Activated naive CD4-positive, alpha-beta T cell treated with anti-CD3 and anti-CD28 coated beads for 36 hours (primary cell): ENCODE data around the gene TMEM255B. TPM values are rescaled to one million over a fixed set of nuclear protein-coding genes. Genes with fewer than 3 reads are reported as not detected.

Experiments
- CTCF ChIA-PET: fragments of 350-600 bp; sonication (Branson Sonifier 250); formaldehyde crosslinking; loops from one replicate; lab custom pipeline; 2021; ENCODE audit warnings: antibody characterized with exemption; lab: Charles Lee
- DNase-seq: peaks from one replicate; pipeline ENCODE4 v3.0.0-alpha.2; 2020
- H3K27ac Mint-ChIP-seq: one replicate; pipeline ENCODE4 v1.8.0; 2021; ENCODE audit warnings: mild to moderate bottlenecking, mixed read lengths
- H3K27me3 Mint-ChIP-seq: one replicate; pipeline ENCODE4 v1.8.0; 2021; ENCODE audit warnings: low read depth, mixed read lengths
- H3K36me3 Mint-ChIP-seq: one replicate; pipeline ENCODE4 v1.8.0; 2021; ENCODE audit warnings: low read depth, mixed read lengths
- H3K4me1 Mint-ChIP-seq: one replicate; pipeline ENCODE4 v1.8.0; 2021; ENCODE audit warnings: low read depth, mixed read lengths
- H3K4me3 Mint-ChIP-seq: one replicate; pipeline ENCODE4 v1.8.0; 2021; ENCODE audit warnings: mild to moderate bottlenecking, moderate library complexity, mixed read lengths
- H3K9me3 Mint-ChIP-seq: one replicate; pipeline ENCODE4 v1.8.0; 2021; ENCODE audit warnings: mixed read lengths
- intact Hi-C: fragments of 100-400 bp; cut with micrococcal nuclease; formaldehyde crosslinking; loops from one replicate; pipeline ENCODE4 v1.15.1; 2023
- total RNA-seq, 2 experiments: library from RNA; stranded (reverse); gene quantifications; one replicate each; pipeline ENCODE4 v1.2.3, GENCODE V29; 2021

TMEM255B gene
- total RNA-seq, 2 experiments from 2014 or later, result 1.1 TPM

DNA sequence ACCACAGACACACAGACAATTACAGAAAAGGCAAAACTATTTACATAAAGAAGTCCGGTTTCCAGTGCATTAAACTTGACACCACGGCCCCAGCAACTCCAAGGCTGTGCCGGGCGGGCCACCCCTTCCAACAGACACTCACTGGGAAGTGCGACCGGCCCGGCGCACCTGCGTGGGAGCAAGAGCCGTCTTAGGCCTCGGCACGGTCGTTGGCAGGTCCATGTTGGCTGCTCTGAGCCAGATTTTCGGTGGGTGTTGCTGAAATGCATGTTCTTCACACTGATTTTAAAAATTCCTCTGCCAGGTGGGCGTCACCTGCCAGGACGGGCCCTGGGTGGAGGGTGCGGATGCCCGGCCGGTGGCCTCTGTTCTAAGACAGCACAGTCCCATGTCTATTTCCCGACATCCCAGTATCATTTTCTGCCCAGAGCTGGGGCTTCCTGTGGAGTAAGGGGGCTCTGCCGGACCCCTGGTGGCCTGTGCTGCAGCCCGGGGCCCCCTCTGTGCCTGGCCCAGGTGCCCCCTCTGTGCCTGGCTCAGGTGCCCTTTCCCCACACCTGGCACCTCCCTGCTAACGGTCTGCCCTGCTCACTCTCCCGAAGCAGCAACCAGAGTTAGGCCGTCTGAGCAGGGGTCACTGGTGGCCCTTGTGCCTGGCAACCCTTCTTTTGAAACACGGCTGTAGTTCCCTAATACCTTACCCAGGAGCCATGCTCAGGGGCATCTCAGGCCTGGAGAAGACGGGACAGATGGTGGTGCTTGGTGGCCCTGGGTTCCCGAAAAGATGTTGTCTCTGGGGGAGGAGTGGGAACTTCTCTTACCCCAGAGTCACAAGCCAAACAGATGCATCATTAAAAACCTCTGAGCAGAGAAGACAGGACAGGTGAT, 9.2 kb downstream of the TMEM255B start:
- Mint-ChIP-seq H3K4me1 (peaks cover 11% of the 10 kb centered on the region), H3K27me3 (peaks cover 3% of the 10 kb centered on the region), H3K36me3 (no peaks in the 10 kb centered on the region), H3K4me3 (no peak overlapping the region), H3K27ac (no peak overlapping the region), H3K9me3 (peaks cover 7% of the 10 kb centered on the region)
- intact Hi-C loops, result no loop called here
- DNase-seq, result no peak
- CTCF ChIA-PET, result interaction anchor here (0.6 kb wide), 1 partner anchor 493 kb away, joined by 3 read pairs; no protein-coding TSS in a partner anchor

DNA sequence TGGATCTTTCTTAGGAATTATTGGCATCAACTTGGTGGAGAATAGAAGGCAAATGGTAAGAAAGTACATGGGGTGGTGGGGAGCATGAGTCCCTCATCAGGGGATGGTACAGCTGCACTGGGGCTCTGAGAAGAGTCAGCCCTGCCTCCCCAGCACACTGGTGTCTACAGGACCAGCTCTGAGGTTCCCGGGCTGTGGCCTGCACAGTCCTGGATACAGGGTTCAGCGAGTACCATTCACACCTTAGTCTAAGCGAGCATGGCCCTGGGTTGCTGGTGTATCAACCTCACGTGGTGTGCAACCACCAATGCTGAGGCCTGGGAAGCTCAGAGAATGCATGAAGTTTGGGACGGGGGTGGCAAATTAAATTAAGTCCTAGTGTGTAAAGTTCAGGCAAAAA, 10.1 kb downstream of the TMEM255B start:
- CTCF ChIA-PET, result no interaction called here
- Mint-ChIP-seq H3K27ac (no peak overlapping the region), H3K27me3 (no peaks in the 10 kb centered on the region), H3K4me3 (no peak overlapping the region), H3K4me1 (peaks cover 11% of the 10 kb centered on the region), H3K36me3 (no peaks in the 10 kb centered on the region), H3K9me3 (peaks cover 7% of the 10 kb centered on the region)
- no peak for DNase-seq
- intact Hi-C loops, result no loop called here

DNA sequence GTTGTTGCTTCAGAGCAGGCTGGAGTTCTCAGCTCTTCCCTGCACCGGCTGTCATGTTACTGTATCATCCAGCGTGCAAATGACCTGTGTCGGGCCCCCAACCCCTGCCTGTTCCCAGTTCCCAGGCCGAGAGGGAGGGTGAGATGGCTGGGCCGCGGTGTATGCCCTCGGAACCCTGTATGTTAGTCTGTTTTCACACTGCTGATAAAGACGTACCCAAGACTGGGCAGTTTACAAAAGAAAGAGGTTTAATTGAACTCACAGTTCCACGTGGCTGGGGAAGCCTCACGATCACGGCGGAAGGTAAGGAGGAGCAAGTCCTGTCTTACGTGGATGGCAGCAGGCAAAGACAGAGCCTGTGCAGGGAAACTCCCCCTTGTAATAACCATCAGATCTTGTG, 10.9 kb downstream of the TMEM255B start:
- H3K4me1 Mint-ChIP-seq, result peaks cover 11% of the 10 kb centered on the region
- CTCF ChIA-PET, result no interaction called here
- no peak overlapping the region for H3K27ac Mint-ChIP-seq
- H3K9me3 Mint-ChIP-seq, result peaks cover 7% of the 10 kb centered on the region
- intact Hi-C loops, result no loop called here
- no peak overlapping the region for H3K4me3 Mint-ChIP-seq
- H3K27me3 Mint-ChIP-seq, result no peaks in the 10 kb centered on the region
- no peak for DNase-seq
- no peaks in the 10 kb centered on the region for H3K36me3 Mint-ChIP-seq

DNA sequence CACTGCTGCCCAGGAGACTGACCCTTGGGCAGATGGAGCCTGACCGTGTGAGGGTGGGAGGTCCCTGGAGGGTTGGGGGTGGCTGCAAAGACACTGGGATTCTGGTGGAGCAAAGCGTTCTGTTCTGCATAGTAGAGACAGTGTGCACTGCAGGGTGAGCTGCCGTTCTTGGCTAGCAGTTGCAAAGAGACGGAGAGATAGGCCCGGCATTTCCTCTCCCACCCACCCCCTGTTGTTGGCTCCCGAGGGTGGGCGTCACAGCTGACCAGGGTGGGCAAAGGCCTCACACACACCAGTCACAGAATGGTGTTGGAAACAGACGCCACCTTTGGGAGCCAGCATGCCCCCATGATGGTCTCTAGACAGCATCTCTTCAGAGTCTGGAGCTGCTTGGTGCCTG, 11.4 kb downstream of the TMEM255B start:
- no peaks in the 10 kb centered on the region for H3K36me3 Mint-ChIP-seq
- intact Hi-C loops, result no loop called here
- no peak for DNase-seq
- H3K4me3 Mint-ChIP-seq, result no peak overlapping the region
- no peaks in the 10 kb centered on the region for H3K27me3 Mint-ChIP-seq
- H3K27ac Mint-ChIP-seq, result no peak overlapping the region
- H3K9me3 Mint-ChIP-seq, result peaks cover 7% of the 10 kb centered on the region
- peaks cover 11% of the 10 kb centered on the region for H3K4me1 Mint-ChIP-seq
- CTCF ChIA-PET, result interaction anchor here (0.5 kb wide), 1 partner anchor 278 kb away, joined by 3 read pairs; no protein-coding TSS in a partner anchor

DNA sequence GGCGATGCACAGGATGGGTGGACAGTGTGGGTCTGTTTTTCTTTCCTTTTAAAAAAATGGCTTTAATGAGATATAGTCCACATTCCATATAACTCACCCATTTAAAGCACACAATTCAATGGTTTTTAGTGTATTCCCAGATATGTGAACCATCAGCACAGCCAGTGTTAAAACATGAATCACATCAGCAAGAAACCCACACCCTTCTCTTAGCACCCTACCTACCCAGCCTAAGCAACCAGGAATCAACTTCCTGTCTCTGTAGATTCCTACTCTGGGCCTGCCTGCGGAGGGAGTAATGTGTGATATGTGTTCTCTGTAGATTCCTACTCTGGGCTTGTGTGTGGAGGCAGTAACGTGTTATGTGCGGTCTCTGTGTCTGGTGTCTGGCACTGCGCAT, 11.9 kb downstream of the TMEM255B start:
- Mint-ChIP-seq H3K4me1 (peaks cover 11% of the 10 kb centered on the region), H3K36me3 (no peaks in the 10 kb centered on the region), H3K27me3 (no peaks in the 10 kb centered on the region), H3K9me3 (peaks cover 7% of the 10 kb centered on the region), H3K27ac (no peak overlapping the region), H3K4me3 (no peak overlapping the region)
- CTCF ChIA-PET, result interaction anchor here (0.5 kb wide), 1 partner anchor 278 kb away, joined by 3 read pairs; no protein-coding TSS in a partner anchor
- intact Hi-C loops, result no loop called here
- DNase-seq, result no peak

DNA sequence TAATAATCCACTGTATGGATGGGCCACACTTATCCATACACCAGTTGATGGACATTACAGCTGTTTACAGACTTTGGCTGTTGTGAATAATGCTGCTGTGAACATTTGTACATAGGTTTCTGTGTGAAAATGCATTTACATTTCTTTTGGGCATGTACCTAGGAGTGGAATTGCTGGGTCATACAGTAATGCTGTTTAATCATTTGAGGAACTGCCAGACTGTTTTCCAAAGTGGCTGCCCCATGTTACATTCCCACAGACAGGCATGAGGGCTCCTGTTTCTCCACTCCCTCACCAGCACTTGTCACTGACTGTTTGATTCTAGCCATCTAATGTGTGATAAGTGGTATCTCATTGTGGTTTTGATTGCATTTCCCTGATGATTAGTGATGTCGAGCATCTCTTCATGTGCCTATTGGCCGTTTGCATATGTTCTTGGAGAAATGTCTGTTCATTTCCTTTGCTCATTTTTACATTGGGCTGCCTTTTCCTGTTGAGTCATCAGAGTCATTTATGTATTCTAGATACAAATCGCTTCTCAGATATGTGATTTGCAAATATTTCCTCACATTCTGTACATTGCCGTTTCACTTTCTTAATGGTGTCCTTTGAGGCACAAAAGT, 12.8 kb downstream of the TMEM255B start:
- no peaks in the 10 kb centered on the region for H3K27me3 Mint-ChIP-seq

DNA sequence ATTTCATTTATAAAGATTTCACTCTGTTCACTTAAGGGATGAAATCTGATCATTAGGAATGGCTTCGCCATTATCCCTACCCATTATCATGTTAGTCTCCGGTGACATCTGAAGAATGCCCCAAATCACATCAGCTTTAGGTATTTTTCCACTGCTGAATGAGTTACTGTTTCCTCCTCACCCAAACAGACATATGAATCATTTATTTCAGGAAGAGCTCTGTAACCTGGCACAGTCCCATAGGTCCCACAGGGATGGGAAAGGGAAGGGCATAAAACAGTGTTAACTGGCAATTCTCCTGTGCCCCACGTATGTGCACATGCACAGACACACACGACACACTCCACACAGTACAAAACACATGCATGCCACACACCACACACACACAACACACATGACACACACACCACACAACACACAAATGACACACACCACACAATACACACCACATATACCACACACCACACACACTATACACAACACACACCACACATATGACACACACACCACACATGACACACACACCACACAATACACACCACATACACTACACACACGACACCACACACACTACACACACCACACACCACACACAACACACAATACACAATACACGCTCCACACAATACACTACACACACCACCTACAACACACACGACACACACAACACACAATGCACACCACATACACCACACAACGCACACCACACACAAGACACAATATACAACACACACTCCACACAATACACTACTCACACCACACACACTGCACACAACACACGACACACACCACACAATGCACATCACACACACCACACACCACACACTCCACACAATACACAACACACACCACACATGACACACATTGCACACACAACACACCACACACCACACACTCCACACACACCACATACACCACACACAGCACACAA, 15.4 kb downstream of the TMEM255B start:
- CTCF ChIA-PET, result no interaction called here
- Mint-ChIP-seq H3K27ac (no peak overlapping the region), H3K36me3 (no peaks in the 10 kb centered on the region), H3K4me1 (peaks cover 11% of the 10 kb centered on the region), H3K27me3 (peaks cover 12% of the 10 kb centered on the region), H3K4me3 (no peak overlapping the region), H3K9me3 (peaks cover 7% of the 10 kb centered on the region)
- intact Hi-C loops, result no loop called here
- DNase-seq, result no peak

More for the DNA sequence above, 12.8 kb downstream of the TMEM255B start:
- Mint-ChIP-seq H3K4me3 (no peak overlapping the region), H3K9me3 (peaks cover 7% of the 10 kb centered on the region), H3K27ac (no peak overlapping the region), H3K36me3 (no peaks in the 10 kb centered on the region), H3K4me1 (peaks cover 11% of the 10 kb centered on the region)
- no peak for DNase-seq
- CTCF ChIA-PET, result no interaction called here
- intact Hi-C loops, result loop anchor here (1.0 kb wide), 1 partner anchor 13 kb away; the partner anchor contains the start of gene TMEM255B

DNA sequence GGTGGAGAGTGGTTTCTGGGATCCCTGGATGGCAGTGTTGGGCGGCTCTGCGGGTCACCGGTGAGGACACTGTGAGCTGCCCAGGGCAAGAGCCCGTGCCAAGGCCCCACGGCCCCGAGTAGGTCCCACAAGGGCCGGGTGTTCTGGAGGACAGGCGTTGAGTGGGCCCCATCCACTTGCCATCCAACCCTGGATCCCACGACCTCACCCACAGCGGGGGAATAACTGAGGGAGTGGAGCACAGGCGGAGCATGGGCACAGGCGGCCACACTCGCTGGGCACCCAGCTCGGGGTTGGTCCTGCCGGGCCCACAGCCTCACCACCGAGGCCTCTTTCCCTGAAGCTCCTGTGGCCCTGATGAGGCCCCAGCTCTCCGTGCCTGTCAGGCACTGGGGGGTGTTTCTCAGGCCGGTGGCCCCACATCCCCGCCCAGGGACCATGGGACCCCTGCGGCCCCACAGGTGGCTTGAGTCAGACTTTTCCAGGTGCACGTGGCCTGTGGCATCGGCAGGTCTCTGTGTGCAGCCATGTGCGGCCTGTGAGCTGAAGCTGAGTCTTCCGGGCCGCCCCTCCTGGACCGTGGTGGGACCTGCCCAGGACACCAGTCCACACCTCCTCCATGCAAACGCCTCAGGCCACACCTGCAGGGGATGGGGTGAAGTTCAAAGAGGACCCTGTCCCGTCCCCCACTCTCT, 16.6 kb downstream of the TMEM255B start:
- DNase-seq, result no peak
- intact Hi-C loops, result no loop called here
- CTCF ChIA-PET, result no interaction called here
- Mint-ChIP-seq H3K9me3 (peaks cover 7% of the 10 kb centered on the region), H3K27me3 (peaks cover 13% of the 10 kb centered on the region), H3K4me1 (peaks cover 11% of the 10 kb centered on the region), H3K36me3 (no peaks in the 10 kb centered on the region), H3K27ac (no peak overlapping the region), H3K4me3 (no peak overlapping the region)

DNA sequence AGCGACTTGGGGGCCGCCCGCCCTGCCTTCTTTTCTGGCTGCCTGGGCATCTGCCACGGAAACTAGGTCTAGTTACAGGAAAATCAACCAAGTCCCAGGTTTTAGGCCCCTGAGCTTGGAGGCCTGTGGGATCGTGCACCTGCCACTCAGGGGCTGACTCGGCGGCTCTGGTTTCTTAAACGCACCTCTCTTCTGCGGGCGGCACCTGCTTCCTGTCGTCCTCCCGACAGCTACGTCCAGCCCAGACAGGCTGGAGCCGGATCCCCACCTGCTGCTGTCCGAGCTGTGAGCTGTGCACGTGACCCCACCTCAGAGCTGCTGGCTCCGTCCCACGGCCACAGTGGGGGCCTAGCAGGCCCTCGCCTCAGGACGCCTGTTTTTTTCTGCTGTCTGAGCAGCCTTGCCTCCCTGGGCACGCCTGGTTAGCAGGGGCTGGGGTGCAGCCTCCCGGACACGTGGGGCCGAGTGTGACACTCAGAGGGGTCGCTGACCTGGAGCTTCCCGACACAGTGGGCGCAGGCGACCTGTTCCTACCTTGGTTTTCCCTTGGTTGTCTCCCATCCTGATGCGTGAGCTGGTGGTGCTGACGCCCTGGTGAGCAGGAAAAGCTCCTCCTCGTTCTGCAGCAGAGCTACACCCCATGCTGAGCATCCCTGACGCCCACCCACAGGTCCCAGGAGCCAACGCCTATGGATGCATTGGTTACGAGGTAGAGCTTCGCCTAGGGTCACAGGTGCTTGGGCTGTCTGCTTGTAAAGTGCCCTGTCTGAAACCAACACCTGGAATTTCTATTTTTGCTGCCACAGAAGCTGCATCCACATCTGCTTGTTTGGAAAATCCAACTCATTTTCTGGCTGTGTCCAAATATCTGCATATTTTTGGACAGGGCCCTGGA, 17.5 kb downstream of the TMEM255B start:
- CTCF ChIA-PET, result interaction anchor here (0.6 kb wide), 2 partner anchors 36 to 505 kb away, joined by 3 to 4 read pairs; partner anchors contain the start of gene UPF3A
- Mint-ChIP-seq H3K4me1 (peaks cover 11% of the 10 kb centered on the region), H3K27me3 (peaks cover 13% of the 10 kb centered on the region), H3K4me3 (no peak overlapping the region), H3K27ac (no peak overlapping the region), H3K36me3 (no peaks in the 10 kb centered on the region), H3K9me3 (peaks cover 7% of the 10 kb centered on the region)
- intact Hi-C loops, result no loop called here
- no peak for DNase-seq

DNA sequence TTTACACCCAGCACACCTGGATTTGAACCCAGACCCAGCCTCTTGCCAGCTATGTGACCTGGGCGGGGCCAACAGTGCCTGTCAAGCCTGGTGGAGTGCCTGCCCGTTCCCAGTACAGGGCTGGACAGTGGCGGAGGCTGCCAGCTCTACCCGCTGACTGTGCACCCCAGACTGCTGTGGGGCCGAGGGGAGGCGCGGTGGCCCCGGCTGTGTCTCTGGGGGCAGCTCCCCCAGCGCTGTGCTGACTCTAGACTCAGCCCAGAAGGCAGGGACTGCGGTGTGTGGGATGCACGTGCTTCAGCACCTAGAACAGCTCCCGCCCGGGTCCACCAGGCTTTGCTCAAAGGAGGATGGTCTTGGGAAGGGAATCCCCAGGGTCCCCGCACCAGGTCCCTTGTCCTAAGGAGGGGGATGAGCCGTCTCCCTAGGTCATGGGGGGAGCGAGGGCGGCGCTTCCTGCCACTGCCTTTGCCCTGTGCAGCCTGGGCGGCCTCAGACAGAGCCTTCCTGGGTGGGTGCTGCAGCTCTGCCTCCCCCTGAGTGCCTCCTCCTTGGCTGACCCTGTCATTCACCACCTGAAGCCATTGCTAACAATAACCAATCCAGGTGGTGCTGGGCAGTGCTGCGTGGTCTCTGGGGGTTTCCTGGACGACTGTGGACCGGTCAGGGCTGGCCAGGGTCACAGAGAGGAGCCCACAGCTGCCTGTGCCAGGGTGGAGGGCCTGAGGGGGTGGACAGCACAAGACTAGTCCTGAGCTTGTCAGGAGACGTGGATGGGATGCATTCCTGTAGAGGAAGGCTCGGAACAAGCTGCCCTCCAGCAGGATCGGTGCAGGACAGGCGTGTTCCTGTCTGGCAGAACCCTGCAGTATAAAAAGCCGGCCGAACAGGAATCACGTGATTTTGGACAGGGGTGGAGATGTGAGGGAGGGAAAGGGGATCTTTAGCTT, 18.6 kb downstream of the TMEM255B start:
- no peak for DNase-seq
- CTCF ChIA-PET, result interaction anchor here (0.6 kb wide), 2 partner anchors 37 to 504 kb away, joined by 3 to 4 read pairs; partner anchors contain the start of gene UPF3A
- Mint-ChIP-seq H3K4me1 (peaks cover 2% of the 10 kb centered on the region), H3K27me3 (peaks cover 13% of the 10 kb centered on the region), H3K9me3 (peaks cover 2% of the 10 kb centered on the region), H3K36me3 (no peaks in the 10 kb centered on the region), H3K4me3 (no peak overlapping the region), H3K27ac (no peak overlapping the region)
- intact Hi-C loops, result no loop called here
